ENCODE data around the gene ACIN1. TPM values are rescaled to one million over a fixed set of nuclear protein-coding genes. Genes with fewer than 3 reads are reported as not detected.

ACIN1 gene
- total and polyA plus RNA-seq, 2 donors (not counting 1 experiment from before 2014, with no cell fraction given), result 75.1 to 94.0 TPM

- H2AFZ ChIP-seq (ENCODE audit: low read length), result no peak overlapping the region
Measured at GRCh38 chr14:23045419-23046357, 49.2 kb downstream of the ACIN1 start.

GRCh38 chr14:23044840-23045239, 50.1 kb downstream of the ACIN1 start:
- H3K4me3 ChIP-seq (replicated peaks in 1 of 4; ENCODE audit: control extremely low read depth in 1 of 4, insufficient read depth in 1 of 4, low read depth in 3 of 4, low read length in 4 of 4), result no peak overlapping the region
- H3K9ac ChIP-seq (ENCODE audit: insufficient read depth, low read length), result no peak overlapping the region
- H3K4me1 ChIP-seq (ENCODE audit: control insufficient read depth, extremely low read depth, insufficient read depth, low read length), result no peaks in the 10 kb centered on the region
- H3K27ac ChIP-seq (ENCODE audit: insufficient read depth, low read length), result no peak overlapping the region
- H3K4me2 ChIP-seq (ENCODE audit: extremely low read depth, insufficient read depth, low read length), result no peak overlapping the region
- no peaks in the 10 kb centered on the region for H4K20me1 ChIP-seq (ENCODE audit: control insufficient read depth, extremely low read depth, insufficient read depth, low read length)
- no peak overlapping the region for H2AFZ ChIP-seq (ENCODE audit: low read length)
- no peak for DNase-seq (ENCODE audit: low read depth in 2 of 2)
- H3K27me3 ChIP-seq (ENCODE audit: control insufficient read depth, insufficient read depth, low read length), result no peaks in the 10 kb centered on the region
- TF ChIP-seq CTCF (conservative IDR thresholded peaks at IDR 0.05 in 1 of 2, IDR thresholded peaks at IDR 0.05 in 1 of 2; ENCODE audit: low read depth in 1 of 2, low read length in 2 of 2) (no peak), EZH2 (IDR thresholded peaks at IDR 0.05; ENCODE audit: low read length, missing control alignments) (no peak)
- no peaks in the 10 kb centered on the region for H3K79me2 ChIP-seq (ENCODE audit: control insufficient read depth, insufficient read depth, low read length)
- no peaks in the 10 kb centered on the region for H3K36me3 ChIP-seq (ENCODE audit: control insufficient read depth, insufficient read depth, low read length)
- no peaks in the 10 kb centered on the region for H3K9me3 ChIP-seq (ENCODE audit: control insufficient read depth, insufficient read depth, low read depth, low read length)

More at GRCh38 chr14:23045419-23046357, 49.2 kb downstream of the ACIN1 start:
- Histone ChIP-seq H3K9ac (ENCODE audit: insufficient read depth, low read length) (no peak overlapping the region), H3K4me3 (replicated peaks in 1 of 4; ENCODE audit: control extremely low read depth in 1 of 4, insufficient read depth in 1 of 4, low read depth in 3 of 4, low read length in 4 of 4) (no peak overlapping the region), H3K9me3 (ENCODE audit: control insufficient read depth, insufficient read depth, low read depth, low read length) (no peaks in the 10 kb centered on the region), H3K4me2 (ENCODE audit: extremely low read depth, insufficient read depth, low read length) (no peak overlapping the region), H3K27me3 (ENCODE audit: control insufficient read depth, insufficient read depth, low read length) (no peaks in the 10 kb centered on the region), H3K79me2 (ENCODE audit: control insufficient read depth, insufficient read depth, low read length) (no peaks in the 10 kb centered on the region), H3K36me3 (ENCODE audit: control insufficient read depth, insufficient read depth, low read length) (no peaks in the 10 kb centered on the region), H3K27ac (ENCODE audit: insufficient read depth, low read length) (no peak overlapping the region), H3K4me1 (ENCODE audit: control insufficient read depth, extremely low read depth, insufficient read depth, low read length) (no peaks in the 10 kb centered on the region), H4K20me1 (ENCODE audit: control insufficient read depth, extremely low read depth, insufficient read depth, low read length) (no peaks in the 10 kb centered on the region)
- no peak for DNase-seq (ENCODE audit: low read depth in 2 of 2)
- TF ChIP-seq CTCF (conservative IDR thresholded peaks at IDR 0.05 in 1 of 2, IDR thresholded peaks at IDR 0.05 in 1 of 2; ENCODE audit: low read depth in 1 of 2, low read length in 2 of 2) (no peak), EZH2 (IDR thresholded peaks at IDR 0.05; ENCODE audit: low read length, missing control alignments) (no peak)

GRCh38 chr14:23043754-23044153, 51.2 kb downstream of the ACIN1 start:
- no peaks in the 10 kb centered on the region for H3K36me3 ChIP-seq (ENCODE audit: control insufficient read depth, insufficient read depth, low read length)
- H3K79me2 ChIP-seq (ENCODE audit: control insufficient read depth, insufficient read depth, low read length), result no peaks in the 10 kb centered on the region
- H3K4me2 ChIP-seq (ENCODE audit: extremely low read depth, insufficient read depth, low read length), result no peak overlapping the region
- no peaks in the 10 kb centered on the region for H3K4me1 ChIP-seq (ENCODE audit: control insufficient read depth, extremely low read depth, insufficient read depth, low read length)
- no peak overlapping the region for H3K27ac ChIP-seq (ENCODE audit: insufficient read depth, low read length)
- no peak for TF ChIP-seq EZH2 (IDR thresholded peaks at IDR 0.05; ENCODE audit: low read length, missing control alignments)
- TF ChIP-seq CTCF (conservative IDR thresholded peaks at IDR 0.05 in 1 of 2, IDR thresholded peaks at IDR 0.05 in 1 of 2; ENCODE audit: low read depth in 1 of 2, low read length in 2 of 2), result no peak
- no peak overlapping the region for H3K9ac ChIP-seq (ENCODE audit: insufficient read depth, low read length)
- no peaks in the 10 kb centered on the region for H3K27me3 ChIP-seq (ENCODE audit: control insufficient read depth, insufficient read depth, low read length)
- no peak overlapping the region for H2AFZ ChIP-seq (ENCODE audit: low read length)
- no peak for DNase-seq (ENCODE audit: low read depth in 2 of 2)
- H3K9me3 ChIP-seq (ENCODE audit: control insufficient read depth, insufficient read depth, low read depth, low read length), result no peaks in the 10 kb centered on the region
- no peaks in the 10 kb centered on the region for H4K20me1 ChIP-seq (ENCODE audit: control insufficient read depth, extremely low read depth, insufficient read depth, low read length)
- H3K4me3 ChIP-seq (replicated peaks in 1 of 4; ENCODE audit: control extremely low read depth in 1 of 4, insufficient read depth in 1 of 4, low read depth in 3 of 4, low read length in 4 of 4), result no peak overlapping the region

Measured in fibroblast of lung (primary cell).